Renal pelvis (tissue), 4 donors: Measurements from ENCODE around the gene STAP2. TPM values are rescaled to one million over a fixed set of nuclear protein-coding genes. Genes with fewer than 3 reads are reported as not detected.

Experiments used
- DNase-seq: peaks from one replicate; pipeline ENCODE4 v3.0.0-alpha.2; 2013
- polyA plus RNA-seq, 3 donors: library from polyadenylated mRNA; unstranded; fragments of 120-200 nt; gene quantifications; one replicate each; pipeline ENCODE4 v1.2.1, GENCODE V29; 2013; ENCODE audit not compliant: insufficient read length in 3 of 3

STAP2 gene
- polyA plus RNA-seq, 3 donors = 24.4 to 33.7 (median 31.4) TPM

- DNase-seq = no peak
Measured at GRCh38 chr19:4372165-4373012, 33.8 kb upstream of the STAP2 start.

- no peak for DNase-seq
Measured at GRCh38 chr19:4371247-4372164, 32.9 kb upstream of the STAP2 start.

GRCh38 chr19:4370418-4371041 lies 31.9 kb upstream of the STAP2 start:
- DNase-seq = no peak

- DNase-seq = no peak
Measured at GRCh38 chr19:4369888-4370260, 31.2 kb upstream of the STAP2 start.

- no peak for DNase-seq
Measured at GRCh38 chr19:4369109-4369887, 30.7 kb upstream of the STAP2 start.

- DNase-seq = no peak
Measured at GRCh38 chr19:4368128-4368820, 29.6 kb upstream of the STAP2 start.

- no peak for DNase-seq
Measured at GRCh38 chr19:4367781-4368127, 29.1 kb upstream of the STAP2 start.

GRCh38 chr19:4367336-4367723 lies 28.7 kb upstream of the STAP2 start:
- no peak for DNase-seq

- DNase-seq = no peak
Measured at GRCh38 chr19:4366666-4367335, 28.2 kb upstream of the STAP2 start.

- DNase-seq = no peak
Measured at GRCh38 chr19:4365791-4366665, 27.4 kb upstream of the STAP2 start.

GRCh38 chr19:4365341-4365740 lies 26.7 kb upstream of the STAP2 start:
- DNase-seq = no peak

- no peak for DNase-seq
Measured at GRCh38 chr19:4363571-4364304, 25.1 kb upstream of the STAP2 start.

- no peak for DNase-seq
Measured at GRCh38 chr19:4362831-4363545, 24.4 kb upstream of the STAP2 start.

GRCh38 chr19:4362101-4362828 lies 23.6 kb upstream of the STAP2 start:
- DNase-seq = no peak

- no peak for DNase-seq
Measured at GRCh38 chr19:4361152-4362046, 22.8 kb upstream of the STAP2 start.

- DNase-seq = no peak
Measured at GRCh38 chr19:4360641-4361151, 22.1 kb upstream of the STAP2 start.
